Spleen (tissue), 11 donors: ENCODE results near the gene ATP6V0E1. TPM values are rescaled to one million over a fixed set of nuclear protein-coding genes. Genes with fewer than 3 reads are reported as not detected.

Experiments
- DNase-seq: peaks from one replicate; pipeline ENCODE4 v3.0.0-alpha.2; 2020
- H3K27ac ChIP-seq, 8 donors: fragments of 200-600 bp; sonication (generic) in 7 of 8; 1 replicate in 4 of 8; 2 replicates in 4 of 8; pipeline versions ENCODE4 v1.5.0 to v1.8.0; 2016 to 2021; ENCODE audit warnings: inconsistent platforms in 4 of 8, mild to moderate bottlenecking in 4 of 8, moderate library complexity in 1 of 8
- H3K27me3 ChIP-seq, 7 donors: fragments of 200-600 bp; sonication (generic) in 6 of 7; replicated peaks in 1 of 7; 1 replicate in 4 of 7; 2 replicates in 3 of 7; pipeline versions ENCODE4 v1.5.0 to v1.8.0; 2016 to 2021; ENCODE audit warnings: inconsistent platforms in 3 of 7, mild to moderate bottlenecking in 1 of 7
- H3K36me3 ChIP-seq, 6 donors: fragments of 200-600 bp; sonication (generic) in 5 of 6; 1 replicate in 4 of 6; 2 replicates in 2 of 6; pipeline versions ENCODE4 v1.5.0 to v1.8.0; 2016 to 2021; ENCODE audit warnings: inconsistent platforms in 2 of 6
- H3K4me1 ChIP-seq, 6 donors: fragments of 200-600 bp; sonication (generic) in 5 of 6; 1 replicate in 3 of 6; 2 replicates in 3 of 6; pipeline versions ENCODE4 v1.5.0 to v1.8.0; 2016 to 2021; ENCODE audit warnings: inconsistent platforms in 3 of 6
- H3K4me3 ChIP-seq, 8 donors: fragments of 200-600 bp; sonication (generic) in 7 of 8; 1 replicate in 4 of 8; 2 replicates in 4 of 8; pipeline versions ENCODE4 v1.5.0 to v1.8.0; 2016 to 2021; ENCODE audit warnings: inconsistent platforms in 4 of 8, mild to moderate bottlenecking in 4 of 8, moderate library complexity in 2 of 8
- H3K9me3 ChIP-seq, 8 donors: fragments of 200-600 bp; sonication (generic) in 7 of 8; 1 replicate in 4 of 8; 2 replicates in 4 of 8; pipeline versions ENCODE4 v1.5.0 to v1.8.0; 2016 to 2021; ENCODE audit warnings: inconsistent platforms in 4 of 8
- CTCF ChIP-seq, 11 experiments: fragments of 200-600 bp in 7 of 11; fragments of 450-650 bp in 4 of 11; sonication (generic) in 4 of 11; IDR thresholded peaks in 8 of 11; conservative IDR thresholded peaks in 3 of 11; 1 replicate in 7 of 11; 2 replicates in 4 of 11; pipeline versions ENCODE4 v1.4.0 to v1.8.0; 2016 to 2021; ENCODE audit warnings: antibody characterized with exemption in 11 of 11, inconsistent platforms in 4 of 11, mild to moderate bottlenecking in 1 of 11
- POLR2A ChIP-seq, 3 donors: fragments of 450-650 bp; IDR thresholded peaks; one replicate each; pipeline ENCODE4 v1.5.1; 2017; ENCODE audit warnings: antibody characterized with exemption in 3 of 3, mild to moderate bottlenecking in 1 of 3
- POLR2AphosphoS5 ChIP-seq, 3 donors: sonication (generic); formaldehyde crosslinking; IDR thresholded peaks; one replicate each; pipeline ENCODE4 v1.5.1; 2017; ENCODE audit warnings: antibody characterized with exemption in 3 of 3
- WGBS, 5 donors: extraction: QIAGEN DNeasy Blood & Tissue Kit in 3 of 5; methylation state at CpG; one replicate each; pipeline versions ENCODE4 v1.1.5 to v1.1.7; 2013 to 2018; 5-methylcytosine and 5-hydroxymethylcytosine counted together
- intact Hi-C: fragments of 100-400 bp; cut with DNase I; formaldehyde crosslinking; loops from one replicate; pipeline ENCODE4 v1.15.0; 2023; ENCODE audit warnings: low total_unique reads
- polyA plus RNA-seq, 3 donors: library from polyadenylated mRNA; stranded (reverse); fragments of 200-250 nt; gene quantifications; one replicate each; pipeline ENCODE4 v1.2.1, GENCODE V29; 2013
- total RNA-seq, 7 donors: library from RNA; depleted of rRNA in 3 of 7; stranded (reverse); fragments of >200 nt in 3 of 7; fragmentation: NEBNext Ultra II Directional in 4 of 7; extraction: Animal tissue kit (Norgen Biotek cat#: 25700) in 4 of 7; gene quantifications; one replicate each; pipeline versions ENCODE4 v1.1.0 to v1.2.1, GENCODE V29; 2016 to 2021
- donor health status: healthy with polysubstance abuse.
- donor health status: DM: no; HTN: no; CAD: no; lungs with moderate emphysema.
- donor health status: DM: no; HTN: no; CAD: no.
- donor health status: Bipolar disorder and iron deficiency.
- donor health status: healthy.
- donor health status: DM: no; HTN: no; CAD: no.
- donor health status: DM: yes; HTN: yes; CAD: no.

ATP6V0E1 gene
- total and polyA plus RNA-seq, 10 donors: 185 to 314 (median 212) TPM

- H3K27me3 ChIP-seq: no peaks in the 10 kb centered on the region
- H3K4me3 ChIP-seq: no peak overlapping the region
- peak overlapping the region in 2 of 8 donors; percentile 2 to 38 for H3K27ac ChIP-seq
- TF ChIP-seq POLR2AphosphoS5 (IDR thresholded peaks at IDR 0.05) (peak in 2 of 3 donors; percentile 20 to 45), CTCF (IDR thresholded peaks at IDR 0.05 in 8 of 11, conservative IDR thresholded peaks at IDR 0.05 in 3 of 11) (no peak)
- H3K36me3 ChIP-seq: peaks cover 0 to 100% (median 70%) of the 10 kb centered on the region in 6 donors
- intact Hi-C loops: no loop called here
- peaks cover 0 to 10% (median 0%) of the 10 kb centered on the region in 6 donors for H3K4me1 ChIP-seq
- peak; percentile 64 for DNase-seq
- no peaks in the 10 kb centered on the region for H3K9me3 ChIP-seq
- 84 to 94% (median 87%) methylated on average over 13 to 16 of the region's 16 CpGs for WGBS, 5 donors
These were observed 43.8 kb upstream of the ATP6V0E1 start for GRCh38 chr5:172939611-172940267.

- H3K36me3 ChIP-seq: peaks cover 0 to 100% (median 67%) of the 10 kb centered on the region in 6 donors
- H3K27me3 ChIP-seq: no peaks in the 10 kb centered on the region
- 82 to 95% (median 92%) methylated on average over 14 to 15 of the region's 15 CpGs for WGBS, 5 donors
- peaks cover 0 to 10% (median 0%) of the 10 kb centered on the region in 6 donors for H3K4me1 ChIP-seq
- peak; percentile 37 for DNase-seq
- intact Hi-C loops: no loop called here
- H3K4me3 ChIP-seq: no peak overlapping the region
- H3K27ac ChIP-seq: peak overlapping the region in 2 of 8 donors; percentile 2 to 38
- no peak for TF ChIP-seq POLR2A (IDR thresholded peaks at IDR 0.05)
- TF ChIP-seq CTCF (IDR thresholded peaks at IDR 0.05 in 8 of 11, conservative IDR thresholded peaks at IDR 0.05 in 3 of 11): no peak
- no peak for TF ChIP-seq POLR2AphosphoS5 (IDR thresholded peaks at IDR 0.05)
- no peaks in the 10 kb centered on the region for H3K9me3 ChIP-seq
These were observed 43.1 kb upstream of the ATP6V0E1 start for GRCh38 chr5:172940268-172941066.

GRCh38 chr5:172941067-172941516 lies 42.5 kb upstream of the ATP6V0E1 start:
- intact Hi-C loops: no loop called here
- no peak for DNase-seq
- Histone ChIP-seq H3K27ac (no peak overlapping the region), H3K4me3 (no peak overlapping the region), H3K9me3 (no peaks in the 10 kb centered on the region), H3K4me1 (peaks cover 0 to 10% (median 0%) of the 10 kb centered on the region in 6 donors), H3K27me3 (no peaks in the 10 kb centered on the region), H3K36me3 (peaks cover 0 to 100% (median 66%) of the 10 kb centered on the region in 6 donors)
- TF ChIP-seq POLR2AphosphoS5 (IDR thresholded peaks at IDR 0.05) (no peak), CTCF (IDR thresholded peaks at IDR 0.05 in 8 of 11, conservative IDR thresholded peaks at IDR 0.05 in 3 of 11) (no peak), POLR2A (IDR thresholded peaks at IDR 0.05) (no peak)
- WGBS, 5 donors: 70 to 77% (median 75%) methylated on average over 4 of the region's 4 CpGs

GRCh38 chr5:172942556-172942955 lies 41.0 kb upstream of the ATP6V0E1 start:
- Histone ChIP-seq H3K27ac (peak overlapping the region in 5 of 8 donors; percentile 29 to 64 (median 39)), H3K4me1 (peaks cover 0 to 10% (median 0%) of the 10 kb centered on the region in 6 donors), H3K9me3 (no peaks in the 10 kb centered on the region), H3K27me3 (no peaks in the 10 kb centered on the region), H3K4me3 (no peak overlapping the region), H3K36me3 (peaks cover 0 to 100% (median 61%) of the 10 kb centered on the region in 6 donors)
- 87 to 97% (median 91%) methylated on average over 11 of the region's 11 CpGs for WGBS, 5 donors
- TF ChIP-seq POLR2A (IDR thresholded peaks at IDR 0.05) (no peak), CTCF (IDR thresholded peaks at IDR 0.05 in 8 of 11, conservative IDR thresholded peaks at IDR 0.05 in 3 of 11) (no peak), POLR2AphosphoS5 (IDR thresholded peaks at IDR 0.05) (no peak)
- DNase-seq: peak; percentile 22
- intact Hi-C loops: no loop called here
